GM19035 (cell line): Measurements from ENCODE around the gene NSD1.
"Not testable (repeated sequence)": the region's sequence is repeated elsewhere in the genome, so short reads cannot be mapped to it uniquely, and the experiment has no call there.

Experiments
- ATAC-seq: cut with Tn5 transposase; IDR thresholded peaks from one replicate; pipeline ENCODE4 v1.9.1; 2021; ENCODE audit not compliant: unreplicated experiment

Gene NSD1

DNA sequence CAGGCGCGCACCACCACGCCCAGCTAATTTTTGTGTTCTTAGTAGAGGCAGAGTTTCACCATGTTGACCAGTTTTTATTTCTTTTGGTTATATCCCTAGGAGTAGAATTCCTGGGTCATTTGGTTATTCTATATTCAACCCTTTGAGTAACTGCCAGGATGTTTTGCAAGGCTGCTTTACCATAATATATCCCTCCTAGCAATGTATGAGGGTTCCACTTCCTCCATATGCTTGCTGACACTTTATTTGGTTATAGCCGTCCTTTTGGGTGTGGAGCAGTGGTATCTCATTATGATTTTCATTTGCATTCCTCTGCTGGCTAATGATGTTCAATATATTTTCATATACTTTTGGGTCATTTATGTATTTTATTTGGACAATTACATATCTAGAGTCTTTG lies 88.7 kb downstream of the NSD1 start:
- no peak for ATAC-seq

DNA sequence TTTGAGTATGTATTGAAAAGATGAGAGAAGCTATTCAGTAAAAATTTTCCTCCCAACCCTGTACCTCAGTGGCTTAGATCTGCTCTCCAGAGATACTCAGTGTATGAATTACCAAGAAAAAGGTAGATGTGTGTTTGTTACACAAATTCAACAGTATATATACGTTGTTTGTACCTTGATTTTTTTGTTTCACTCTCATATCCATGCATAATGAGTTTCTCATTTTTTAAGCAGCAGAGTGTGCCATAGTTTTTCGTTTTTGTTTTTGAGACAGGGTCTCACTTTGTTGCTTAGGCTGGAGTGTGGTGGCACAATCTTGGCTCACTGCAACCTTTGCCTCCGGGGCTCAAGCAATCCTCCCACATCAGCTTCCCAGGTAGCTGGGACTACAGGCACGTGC lies 92.2 kb downstream of the NSD1 start:
- ATAC-seq: no peak

DNA sequence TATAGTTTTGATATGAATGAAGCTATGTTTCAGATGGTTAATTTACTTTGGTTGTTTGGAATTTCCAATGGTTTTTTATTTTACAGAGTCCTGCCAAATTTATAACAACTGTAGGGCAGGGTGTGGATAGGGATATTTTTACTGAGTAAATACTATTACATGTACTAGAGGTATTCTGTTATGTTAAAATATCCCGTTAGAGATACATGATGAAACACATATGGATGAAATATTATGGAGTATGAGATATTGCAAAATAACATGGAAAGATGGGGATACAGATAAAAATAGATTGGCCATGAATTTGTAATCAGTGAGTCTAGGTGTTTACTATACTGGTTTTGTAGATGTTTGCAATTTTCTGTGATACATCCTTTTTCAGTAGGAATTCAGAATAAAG lies 93.3 kb downstream of the NSD1 start:
- ATAC-seq: no peak

DNA sequence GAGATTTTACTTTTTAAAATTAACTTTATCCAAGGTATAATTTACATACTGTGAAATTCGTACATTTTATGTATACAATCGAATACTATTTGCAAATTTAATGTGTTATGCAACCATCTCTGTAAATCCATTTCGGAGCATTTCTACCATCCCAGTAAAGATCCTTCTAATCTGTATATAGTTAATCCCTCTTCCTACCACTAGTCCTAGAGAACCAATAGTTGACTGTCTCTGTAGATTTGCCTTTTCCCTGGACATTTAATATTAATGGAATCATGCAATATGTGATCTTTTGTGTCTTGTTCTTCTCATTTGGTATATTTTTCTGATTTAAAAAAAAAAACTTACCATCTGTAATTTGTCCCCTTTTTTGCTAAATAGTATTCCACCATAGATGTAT lies 95.2 kb downstream of the NSD1 start:
- ATAC-seq: no peak

DNA sequence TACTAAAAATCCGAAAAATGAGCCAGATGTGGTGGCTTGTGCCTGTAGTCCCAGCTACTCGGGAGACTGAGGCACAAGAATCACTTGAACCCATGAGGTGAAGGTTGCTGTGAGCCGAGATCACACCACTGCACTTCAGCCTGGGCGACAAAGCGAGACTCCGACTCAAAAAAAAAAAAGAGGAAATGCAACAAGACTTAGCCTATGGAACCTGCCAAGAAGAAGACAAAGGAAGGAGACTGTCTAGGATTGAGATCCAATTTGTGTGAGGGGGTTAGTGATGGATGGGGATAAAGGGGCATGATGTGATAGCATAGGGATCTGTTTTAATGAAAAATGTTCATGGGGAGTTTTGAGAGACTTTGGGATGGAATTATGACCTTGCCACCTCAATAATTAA lies 97.1 kb downstream of the NSD1 start:
- ATAC-seq: no peak

DNA sequence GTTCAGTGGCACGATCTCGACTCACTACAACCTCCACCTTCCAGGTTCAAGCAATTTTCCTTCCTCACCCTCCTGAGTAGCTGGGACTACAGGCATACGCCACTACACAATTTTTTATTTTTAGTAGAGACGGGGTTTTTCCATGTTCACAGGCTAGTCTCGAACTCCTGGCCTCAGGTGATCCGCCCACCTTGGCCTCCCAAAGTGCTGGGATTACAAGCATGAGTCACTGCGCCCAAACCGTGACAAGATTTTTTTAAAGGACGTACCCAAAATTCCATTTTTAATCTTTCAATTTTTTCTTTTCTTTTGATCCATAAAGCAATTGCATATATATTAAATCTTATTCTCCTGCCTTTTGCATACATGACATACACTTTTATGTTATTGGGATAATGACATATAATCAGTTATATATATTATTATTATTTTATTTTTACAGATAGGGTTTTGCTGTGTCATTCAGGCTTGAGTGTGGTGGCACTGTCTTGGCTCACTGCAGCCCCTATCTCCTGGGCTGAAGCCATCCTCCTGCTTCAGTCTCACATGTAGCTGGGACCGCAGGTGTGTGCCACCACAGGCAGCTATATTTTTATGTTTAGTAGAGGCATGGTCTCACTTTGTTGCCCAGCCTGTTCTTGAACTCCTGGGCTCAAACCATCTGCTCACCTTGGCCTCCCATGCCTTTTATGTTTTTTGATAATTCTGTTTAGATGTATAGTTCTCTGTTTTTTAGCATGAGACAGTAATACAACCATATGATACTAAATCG lies 98.1 kb downstream of the NSD1 start:
- ATAC-seq: no peak

DNA sequence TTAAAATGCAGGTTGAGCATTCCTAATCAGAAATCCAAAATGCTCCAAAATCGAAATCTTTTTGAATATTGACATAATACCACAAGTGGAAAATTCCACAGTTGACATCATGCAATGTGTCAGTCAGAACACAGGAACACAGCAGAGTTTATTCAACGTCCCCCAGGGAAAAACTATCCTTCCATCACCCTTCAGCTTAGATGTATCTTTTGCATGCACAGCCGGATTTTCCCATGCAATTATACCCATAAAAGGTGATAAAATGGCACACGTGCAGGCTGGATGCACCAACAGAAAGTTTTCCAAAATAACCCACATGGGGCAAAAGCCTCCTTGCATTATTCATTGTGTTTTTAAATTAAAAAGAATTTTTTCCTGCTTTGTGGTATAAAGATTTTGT lies 98.8 kb downstream of the NSD1 start:
- ATAC-seq: no peak

DNA sequence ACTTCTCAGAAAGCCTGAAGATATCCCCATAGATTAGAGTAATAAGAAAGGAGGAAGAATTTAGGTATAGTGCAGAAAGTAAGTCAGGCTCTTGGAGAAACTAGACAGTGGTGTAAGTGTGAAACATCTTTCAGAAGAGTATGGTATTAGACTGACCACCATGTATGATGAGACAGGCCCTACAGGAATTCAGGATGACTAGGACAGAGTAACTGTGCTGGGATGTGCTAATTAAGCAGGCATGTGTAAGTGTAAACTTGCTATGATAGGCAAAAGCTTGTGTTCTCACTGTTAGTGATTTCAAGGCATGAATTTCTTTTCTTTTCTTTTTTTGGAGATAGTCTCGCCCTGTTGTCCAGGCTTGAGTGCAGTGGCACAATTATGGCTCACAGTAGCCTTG lies 99.2 kb downstream of the NSD1 start:
- no peak for ATAC-seq

DNA sequence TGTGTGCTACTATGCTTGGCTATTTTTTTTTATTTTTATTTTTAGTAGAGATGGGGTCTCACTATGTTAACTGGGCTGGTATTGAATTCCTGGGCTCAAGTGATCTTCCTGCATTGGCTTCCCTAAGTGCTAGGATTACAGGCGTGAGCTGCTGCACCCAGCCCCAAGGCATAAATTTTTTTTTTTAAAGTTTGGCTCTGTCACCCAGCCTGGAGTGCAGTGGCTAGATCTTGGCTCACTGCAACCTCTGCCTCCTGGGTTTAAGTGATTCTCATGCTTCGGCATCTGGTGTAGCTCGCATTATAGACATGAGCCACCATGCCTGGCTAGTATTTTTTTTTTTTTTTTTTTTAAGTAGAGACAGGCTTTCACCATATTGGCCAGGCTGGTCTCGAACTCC lies 99.6 kb downstream of the NSD1 start:
- no peak for ATAC-seq

DNA sequence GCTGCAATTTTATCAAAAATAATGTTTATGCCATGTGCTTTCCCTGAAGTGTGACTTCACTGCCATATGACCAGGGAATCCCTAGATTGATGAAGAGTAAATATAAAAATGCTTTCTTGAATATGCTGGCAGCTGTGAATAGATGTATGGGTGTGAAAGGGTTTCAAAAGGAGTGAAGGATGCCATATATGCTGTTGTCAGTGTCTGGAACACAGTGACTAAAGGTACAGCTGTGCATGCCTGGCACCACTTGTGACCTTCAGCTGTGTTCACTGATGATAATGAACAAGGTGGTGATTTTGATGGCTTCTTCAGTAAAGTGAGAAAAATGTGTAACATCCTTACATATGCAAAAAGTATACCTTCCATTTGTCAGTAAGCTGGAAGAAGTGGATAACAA lies 100.2 kb downstream of the NSD1 start:
- ATAC-seq: no peak

DNA sequence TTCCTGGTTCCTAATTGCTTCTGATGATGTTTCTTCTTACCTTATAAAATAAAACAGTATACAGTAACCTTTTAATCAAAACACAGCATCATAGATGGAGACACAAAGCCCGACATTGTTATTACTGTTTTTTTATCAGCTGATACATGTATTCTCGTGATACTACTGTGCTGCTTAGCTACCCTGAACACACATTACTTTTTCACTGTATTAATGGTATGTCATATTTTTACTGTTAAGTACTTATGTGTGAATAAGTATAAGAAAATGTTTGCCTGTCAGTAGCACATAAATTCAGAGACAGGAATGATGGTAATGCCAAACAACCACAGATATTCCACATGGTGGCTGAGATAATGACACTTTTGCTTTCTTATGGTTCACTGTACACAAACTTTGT lies 101.3 kb downstream of the NSD1 start:
- ATAC-seq: no peak

DNA sequence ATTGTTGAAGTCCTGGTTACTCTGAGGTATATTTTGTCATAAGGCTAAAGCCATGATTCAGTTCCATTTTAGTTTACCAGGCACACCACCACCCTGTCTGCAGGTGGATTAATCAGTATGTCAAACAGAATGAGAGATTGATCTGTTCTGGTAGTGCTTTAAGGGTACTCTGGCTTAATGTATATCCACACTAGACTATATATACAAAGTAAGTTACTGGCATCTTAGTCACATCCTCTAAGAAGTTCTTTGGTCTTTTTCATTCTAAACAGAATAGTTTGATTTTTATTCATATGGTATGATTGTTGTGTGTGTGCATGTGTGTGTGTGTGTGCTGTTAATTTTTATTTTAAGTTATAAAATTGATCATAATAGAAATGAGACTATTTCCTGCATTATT lies 108.2 kb downstream of the NSD1 start:
- no peak for ATAC-seq

DNA sequence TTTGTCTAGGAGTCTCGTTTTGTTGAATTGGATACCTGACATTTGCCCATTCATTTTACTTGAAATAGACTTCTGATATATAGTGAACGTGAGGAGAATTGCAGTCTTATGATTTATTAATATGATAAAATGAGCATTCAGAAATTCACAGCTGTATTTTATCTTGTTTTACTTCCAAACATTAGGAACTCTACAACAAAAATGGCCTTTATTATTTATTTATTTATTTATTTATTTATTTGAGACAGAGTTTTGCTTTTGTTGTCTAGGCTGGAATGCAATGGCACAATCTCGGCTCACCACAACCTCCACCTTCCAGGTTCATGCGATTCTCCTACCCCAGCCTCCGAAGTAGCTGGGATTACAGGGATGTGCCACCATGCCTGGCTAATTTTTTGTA lies 108.7 kb downstream of the NSD1 start:
- no peak for ATAC-seq

DNA sequence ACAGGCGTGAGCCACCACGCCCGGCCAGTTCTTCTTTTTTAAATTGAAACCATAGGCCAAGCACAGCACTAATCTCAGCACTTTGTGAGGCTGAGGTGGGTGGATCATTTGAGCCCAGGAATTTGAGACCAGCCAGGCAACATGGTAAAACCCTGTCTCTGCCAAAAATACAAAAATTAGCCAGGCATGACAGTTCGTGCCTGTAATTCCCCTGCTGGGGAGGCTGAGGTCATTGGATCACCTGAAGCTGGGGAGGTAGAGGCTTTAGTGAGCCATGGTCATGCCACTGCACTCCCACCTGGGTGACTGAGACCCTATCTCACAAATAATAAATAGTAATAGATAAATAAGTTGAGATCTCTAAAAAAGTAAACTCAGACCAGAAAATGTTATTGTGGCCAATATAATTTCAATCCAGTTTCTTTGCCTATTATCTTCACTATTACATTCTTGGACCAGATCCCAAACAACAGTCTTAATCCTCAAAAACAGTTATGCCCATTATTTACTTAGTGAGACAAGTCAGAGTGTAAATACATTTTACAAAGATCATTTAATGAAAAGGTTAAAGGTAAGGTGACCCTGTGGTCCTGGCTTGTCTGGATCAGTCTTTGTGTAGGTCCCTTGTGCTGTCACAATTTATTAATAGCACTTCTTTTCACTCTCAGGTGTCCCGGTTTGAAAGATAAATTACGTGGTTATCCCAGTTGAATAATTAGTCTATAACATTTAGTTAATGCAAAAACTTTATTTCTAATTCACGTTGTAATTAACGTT lies 116.4 kb downstream of the NSD1 start:
- ATAC-seq: no peak

DNA sequence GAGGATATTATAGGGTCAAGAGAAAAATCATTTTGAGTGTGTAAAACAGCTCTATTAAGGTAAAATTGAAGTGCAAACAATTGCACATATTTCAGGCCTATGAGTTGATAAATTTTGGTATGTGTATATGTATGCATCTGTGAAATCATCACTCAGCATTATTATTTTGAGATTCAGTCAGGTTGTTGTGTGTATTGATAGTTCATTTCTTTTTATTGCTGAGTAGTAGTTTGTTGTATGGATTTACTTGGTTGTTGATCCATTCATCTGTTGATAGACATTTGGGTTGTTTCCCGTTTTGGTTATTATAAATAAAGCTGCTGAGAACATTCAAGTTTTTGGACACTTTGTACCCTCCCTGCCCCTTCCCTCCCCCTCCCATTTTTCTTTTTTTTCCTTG lies 119.7 kb downstream of the NSD1 start:
- no peak for ATAC-seq

DNA sequence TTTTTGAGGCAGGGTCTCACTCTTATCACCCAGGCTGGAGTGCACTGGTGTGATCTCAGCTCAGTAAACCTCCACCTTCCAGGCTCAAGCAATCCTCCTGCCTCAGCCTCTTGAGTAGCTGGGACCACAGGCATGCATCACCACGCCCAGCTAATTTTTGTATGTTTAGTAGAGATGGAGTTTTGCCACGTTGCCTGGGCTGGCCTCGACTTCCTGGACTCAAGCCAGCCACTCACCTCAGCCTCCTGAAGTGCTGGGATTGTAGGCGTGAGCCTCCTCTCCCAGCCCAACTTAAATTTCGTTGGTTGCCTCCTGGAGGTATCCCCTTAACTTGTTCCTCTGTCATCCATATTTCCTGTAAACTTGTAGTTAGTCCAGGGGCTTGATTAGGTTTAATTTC lies 122.7 kb downstream of the NSD1 start:
- ATAC-seq: no peak

DNA sequence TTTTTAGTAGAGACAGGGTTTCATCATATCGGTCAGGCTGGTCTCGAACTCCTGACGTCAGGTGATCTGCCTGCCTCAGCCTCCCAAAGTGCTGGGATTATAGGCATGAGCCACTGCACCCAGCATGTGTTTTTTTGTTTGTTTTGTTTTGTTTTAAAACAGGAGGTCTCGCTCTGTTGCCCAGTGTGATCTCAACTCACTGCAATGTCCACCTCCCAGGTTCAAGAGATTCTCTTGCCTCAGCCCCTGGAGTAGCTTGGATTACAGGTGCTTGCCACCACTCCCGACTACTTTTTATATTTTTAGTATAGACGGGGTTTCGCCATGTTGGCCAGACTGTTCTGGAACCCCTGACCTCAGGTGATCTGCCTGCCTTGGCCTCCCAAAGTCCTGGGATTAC lies 125.1 kb downstream of the NSD1 start:
- not testable (repeated sequence) for ATAC-seq

DNA sequence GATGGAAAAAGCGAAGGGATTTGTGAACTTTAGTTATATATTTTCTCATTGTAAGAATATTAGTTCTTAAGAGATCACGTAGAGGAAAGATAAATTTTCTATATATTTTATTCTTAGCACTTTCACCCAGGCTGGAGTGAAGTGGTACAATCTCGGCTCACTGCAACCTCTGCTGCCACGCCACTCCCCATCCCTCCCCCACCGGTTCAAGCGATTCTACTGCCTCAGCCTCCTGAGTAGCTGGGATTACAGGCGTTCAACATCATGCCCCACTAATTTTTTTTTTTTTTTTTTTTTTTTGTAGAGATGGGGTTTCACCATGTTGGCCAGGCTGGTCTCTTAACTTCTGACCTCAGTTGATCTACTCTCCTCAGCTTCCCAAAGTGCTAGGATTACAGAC lies 127.4 kb downstream of the NSD1 start:
- no peak for ATAC-seq

DNA sequence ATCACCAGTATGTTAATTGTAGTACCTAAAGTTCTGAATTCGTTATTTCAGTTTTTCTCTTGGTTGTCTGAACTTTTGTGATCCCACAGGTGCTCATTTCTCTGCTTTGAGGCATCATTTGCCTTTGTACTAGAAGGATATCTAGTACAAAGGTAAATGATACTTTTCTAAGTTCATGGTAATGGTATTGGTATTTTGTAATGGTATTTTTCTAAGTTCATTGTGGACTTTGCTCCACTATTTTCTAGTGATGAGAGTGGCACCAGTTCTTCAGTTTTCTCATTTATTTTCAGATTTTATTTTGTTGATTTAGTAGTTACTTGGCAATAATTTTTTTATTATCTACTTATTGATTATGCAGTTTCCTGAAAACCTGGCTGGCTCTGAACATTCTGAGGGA lies 127.9 kb downstream of the NSD1 start:
- ATAC-seq: no peak

DNA sequence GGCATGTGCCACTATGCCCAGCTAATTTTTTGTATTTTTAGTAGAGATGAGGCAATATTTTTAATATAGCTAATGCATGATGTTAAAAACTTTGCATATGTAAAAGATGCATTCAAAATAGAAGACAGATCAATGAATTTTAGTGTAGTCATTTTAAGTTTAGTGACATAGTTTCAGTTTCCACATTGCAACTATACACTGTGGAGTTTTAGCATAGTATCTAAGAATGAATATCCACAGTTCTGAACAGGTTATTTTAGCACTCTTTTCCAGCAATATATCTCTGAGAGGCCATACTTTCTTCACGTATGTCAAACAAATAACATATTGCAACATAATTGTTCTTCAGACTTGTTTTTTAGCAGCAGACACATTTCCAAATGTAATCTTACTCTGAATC lies 130.6 kb downstream of the NSD1 start:
- no peak for ATAC-seq

DNA sequence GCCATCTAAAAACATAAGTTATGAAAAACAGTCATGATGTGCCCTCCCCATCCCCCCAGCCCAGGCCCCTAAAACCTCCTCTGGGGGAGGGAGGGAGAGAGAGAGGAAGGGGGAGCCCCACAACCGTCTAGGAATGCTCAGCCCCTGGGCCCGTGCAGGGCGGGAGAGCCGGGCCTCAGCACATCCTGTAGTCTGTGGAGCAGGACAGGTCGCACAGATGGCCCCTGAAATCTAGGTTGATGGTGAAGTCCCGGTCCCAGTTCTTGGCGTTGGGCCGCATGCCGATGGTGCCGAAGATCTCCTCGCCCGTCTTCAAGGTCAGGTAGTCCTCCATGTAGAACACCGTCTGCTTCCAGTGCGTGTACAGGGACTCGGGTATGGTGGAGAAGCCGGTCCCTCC lies 131.8 kb downstream of the NSD1 start:
- no peak for ATAC-seq

DNA sequence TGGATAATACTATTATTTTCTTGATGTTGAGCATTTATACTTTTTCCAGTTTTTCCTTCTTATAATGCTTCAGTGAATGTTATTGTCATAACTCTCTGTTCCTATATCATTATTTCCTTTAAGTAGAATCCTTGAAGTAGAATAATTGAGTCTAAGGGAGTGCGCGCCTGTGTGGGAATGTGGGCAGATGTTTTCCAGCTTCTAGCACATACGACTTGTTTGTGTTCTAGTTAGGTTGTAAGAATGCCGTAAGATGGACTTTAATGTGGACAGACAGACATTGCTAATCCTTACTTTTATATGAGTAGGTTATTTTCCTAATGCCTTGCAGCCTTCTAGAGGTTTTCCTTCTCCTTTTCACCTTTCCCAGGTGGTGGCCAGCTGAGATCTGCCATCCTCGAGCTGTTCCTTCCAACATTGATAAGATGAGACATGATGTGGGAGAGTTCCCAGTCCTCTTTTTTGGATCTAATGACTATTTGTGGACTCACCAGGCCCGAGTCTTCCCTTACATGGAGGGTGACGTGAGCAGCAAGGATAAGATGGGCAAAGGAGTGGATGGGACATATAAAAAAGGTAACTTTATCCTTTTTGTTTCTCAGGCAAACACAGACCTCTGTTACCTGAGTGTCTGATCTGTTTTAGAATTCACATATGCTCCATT lies 135.8 kb downstream of the NSD1 start:
- no peak for ATAC-seq
